BE2C (cell line): ENCODE results near the gene PEPD.

ENCODE experiments used
- DNase-seq: peaks from one replicate; pipeline ENCODE4 v3.0.0-alpha.2; 2020
- H3K27me3 ChIP-seq: fragments of 250-450 bp; sonication (Bioruptor Pico); 2 replicates; pipeline ENCODE4 v1.5.1; 2020; ENCODE audit warnings: mild to moderate bottlenecking
- H3K36me3 ChIP-seq: fragments of 250-450 bp; sonication (Bioruptor Pico); 2 replicates; pipeline ENCODE4 v1.5.1; 2020; ENCODE audit warnings: mild to moderate bottlenecking
- H3K4me1 ChIP-seq: fragments of 250-450 bp; sonication (Bioruptor Pico); 2 replicates; pipeline ENCODE4 v1.5.1; 2020
- H3K4me3 ChIP-seq: 2 replicates; pipeline ENCODE4 v1.5.1; 2011; ENCODE audit warnings: low read depth, low read length
- H3K9me3 ChIP-seq: fragments of 250-450 bp; sonication (Bioruptor Pico); 2 replicates; pipeline ENCODE4 v1.5.1; 2020
- TF ChIP-seq, protein P1 (sequence below): IDR thresholded peaks from 2 replicates; pipeline ENCODE4 v1.5.1; 2012; ENCODE audit warnings: mild to moderate bottlenecking, low read depth, low read length

Gene PEPD

GRCh38 chr19:33398361-33399060 lies 123.1 kb downstream of the PEPD start:
- Histone ChIP-seq H3K36me3 (no peaks in the 10 kb centered on the region), H3K27me3 (no peaks in the 10 kb centered on the region), H3K4me1 (no peaks in the 10 kb centered on the region), H3K4me3 (no peak overlapping the region), H3K9me3 (no peaks in the 10 kb centered on the region)
- TF ChIP-seq, protein P1, sequence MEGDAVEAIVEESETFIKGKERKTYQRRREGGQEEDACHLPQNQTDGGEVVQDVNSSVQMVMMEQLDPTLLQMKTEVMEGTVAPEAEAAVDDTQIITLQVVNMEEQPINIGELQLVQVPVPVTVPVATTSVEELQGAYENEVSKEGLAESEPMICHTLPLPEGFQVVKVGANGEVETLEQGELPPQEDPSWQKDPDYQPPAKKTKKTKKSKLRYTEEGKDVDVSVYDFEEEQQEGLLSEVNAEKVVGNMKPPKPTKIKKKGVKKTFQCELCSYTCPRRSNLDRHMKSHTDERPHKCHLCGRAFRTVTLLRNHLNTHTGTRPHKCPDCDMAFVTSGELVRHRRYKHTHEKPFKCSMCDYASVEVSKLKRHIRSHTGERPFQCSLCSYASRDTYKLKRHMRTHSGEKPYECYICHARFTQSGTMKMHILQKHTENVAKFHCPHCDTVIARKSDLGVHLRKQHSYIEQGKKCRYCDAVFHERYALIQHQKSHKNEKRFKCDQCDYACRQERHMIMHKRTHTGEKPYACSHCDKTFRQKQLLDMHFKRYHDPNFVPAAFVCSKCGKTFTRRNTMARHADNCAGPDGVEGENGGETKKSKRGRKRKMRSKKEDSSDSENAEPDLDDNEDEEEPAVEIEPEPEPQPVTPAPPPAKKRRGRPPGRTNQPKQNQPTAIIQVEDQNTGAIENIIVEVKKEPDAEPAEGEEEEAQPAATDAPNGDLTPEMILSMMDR: no peak
- DNase-seq: no peak

DNA sequence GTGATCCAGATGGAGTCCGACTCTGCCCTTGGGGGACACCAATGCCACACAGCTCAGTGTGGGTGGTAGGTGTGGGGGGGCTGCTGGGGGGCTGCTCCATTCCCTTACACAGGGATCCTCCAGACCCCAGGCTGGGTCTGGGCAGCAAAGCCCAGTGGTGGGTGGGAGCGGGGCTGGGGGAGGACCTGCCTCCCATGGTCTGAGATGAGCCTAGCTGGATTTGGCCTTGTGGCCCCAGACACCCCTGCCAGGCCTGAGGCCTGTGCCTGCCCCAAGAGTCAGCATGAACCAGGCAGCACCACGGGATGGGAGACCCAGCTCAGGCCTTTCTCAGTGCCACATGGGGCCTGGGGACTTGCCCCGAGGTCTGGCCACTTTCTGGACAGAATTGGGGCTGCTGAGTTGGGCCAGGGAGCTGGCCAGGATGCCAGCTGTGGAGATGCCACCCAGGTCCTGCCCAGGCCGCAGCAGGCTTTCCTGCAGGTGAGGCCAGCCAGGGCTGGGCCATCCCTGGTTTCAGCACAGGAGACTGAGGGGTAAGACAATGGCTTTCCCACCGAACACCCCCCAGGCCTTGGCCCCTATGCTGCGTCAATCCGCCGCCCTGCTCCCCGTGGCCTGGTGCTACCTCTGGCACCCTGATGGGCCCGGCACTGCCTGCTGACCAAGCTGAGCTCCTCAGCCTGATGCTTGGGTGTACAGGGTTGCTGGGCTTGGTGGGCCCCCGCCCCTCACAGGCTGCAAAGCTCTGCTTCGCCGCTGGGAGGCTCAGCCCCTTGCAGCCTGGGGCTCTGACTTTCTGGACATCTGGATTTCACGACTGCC lies 123.8 kb downstream of the PEPD start:
- Histone ChIP-seq H3K36me3 (no peaks in the 10 kb centered on the region), H3K4me3 (no peak overlapping the region), H3K9me3 (no peaks in the 10 kb centered on the region), H3K4me1 (peaks cover 2% of the 10 kb centered on the region), H3K27me3 (no peaks in the 10 kb centered on the region)
- TF ChIP-seq, protein P1: peak; percentile 60
- peak; percentile 59 for DNase-seq

- Histone ChIP-seq H3K4me1 (peaks cover 10% of the 10 kb centered on the region), H3K4me3 (no peak overlapping the region), H3K27me3 (no peaks in the 10 kb centered on the region), H3K9me3 (no peaks in the 10 kb centered on the region), H3K36me3 (no peaks in the 10 kb centered on the region)
- TF ChIP-seq, protein P1: no peak
- peak; percentile 11 for DNase-seq
Observed at GRCh38 chr19:33396701-33397535, 124.7 kb downstream of the PEPD start.

GRCh38 chr19:33395561-33396550 lies 125.7 kb downstream of the PEPD start:
- H3K27me3 ChIP-seq: no peaks in the 10 kb centered on the region
- TF ChIP-seq, protein P1: no peak
- no peaks in the 10 kb centered on the region for H3K36me3 ChIP-seq
- peaks cover 13% of the 10 kb centered on the region for H3K4me1 ChIP-seq
- no peak overlapping the region for H3K4me3 ChIP-seq
- peak; percentile 7 for DNase-seq
- H3K9me3 ChIP-seq: no peaks in the 10 kb centered on the region

DNA sequence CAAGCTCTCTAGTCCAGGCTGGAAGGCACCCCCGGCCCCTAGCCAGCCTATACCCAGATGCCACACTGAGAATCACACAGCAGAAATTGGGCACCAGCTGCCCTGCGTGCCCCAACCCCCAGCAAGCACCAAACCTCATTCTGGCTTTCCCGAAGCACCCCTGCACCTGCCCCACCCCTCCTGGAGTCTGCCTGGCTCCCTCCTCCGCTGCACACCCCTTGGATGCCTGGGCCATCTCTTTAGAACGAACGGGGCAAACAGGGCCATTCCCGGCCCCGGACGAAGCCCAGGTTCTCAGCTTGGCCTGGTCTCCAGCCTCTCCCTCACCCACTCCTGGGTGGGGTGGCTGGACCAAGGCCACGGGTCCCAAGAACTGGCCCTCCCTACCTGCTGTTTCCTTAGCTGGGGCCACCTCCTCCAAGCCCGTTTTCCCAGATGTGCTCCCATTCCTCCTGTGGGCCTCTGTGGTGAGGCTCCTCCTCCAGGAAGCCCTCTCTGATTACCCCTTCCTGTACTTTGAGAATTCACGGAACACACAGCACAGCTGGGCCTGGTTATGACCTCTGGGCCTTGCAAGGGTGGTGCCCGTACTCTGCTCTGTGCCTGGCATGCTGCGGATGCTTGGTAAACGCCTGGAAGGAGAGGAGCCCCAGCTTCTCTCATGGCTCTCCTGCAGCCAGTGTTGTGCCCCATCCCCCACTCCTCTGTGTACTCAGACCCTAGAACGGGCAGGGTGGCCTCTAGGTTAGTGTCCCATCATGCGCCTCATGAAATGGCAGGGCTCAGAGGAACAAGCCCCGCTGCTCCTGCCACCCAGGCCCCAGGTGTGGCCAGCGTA lies 126.6 kb downstream of the PEPD start:
- peaks cover 18% of the 10 kb centered on the region for H3K4me1 ChIP-seq
- no peak overlapping the region for H3K4me3 ChIP-seq
- no peaks in the 10 kb centered on the region for H3K36me3 ChIP-seq
- H3K9me3 ChIP-seq: no peaks in the 10 kb centered on the region
- DNase-seq: peak; percentile 5
- TF ChIP-seq, protein P1: no peak
- no peaks in the 10 kb centered on the region for H3K27me3 ChIP-seq
